HCEC 1CT (cell line): ENCODE data around the gene STRIP1.
A peak's percentile ranks its signal among the peaks of the same experiment; 100 is the strongest.
"Not testable (repeated sequence)": the region's sequence is repeated elsewhere in the genome, so short reads cannot be mapped to it uniquely, and the experiment has no call there.

ENCODE experiments used
- DNase-seq: peaks from one replicate; pipeline ENCODE4 v3.0.0-alpha.2; 2017

The STRIP1 gene

DNA sequence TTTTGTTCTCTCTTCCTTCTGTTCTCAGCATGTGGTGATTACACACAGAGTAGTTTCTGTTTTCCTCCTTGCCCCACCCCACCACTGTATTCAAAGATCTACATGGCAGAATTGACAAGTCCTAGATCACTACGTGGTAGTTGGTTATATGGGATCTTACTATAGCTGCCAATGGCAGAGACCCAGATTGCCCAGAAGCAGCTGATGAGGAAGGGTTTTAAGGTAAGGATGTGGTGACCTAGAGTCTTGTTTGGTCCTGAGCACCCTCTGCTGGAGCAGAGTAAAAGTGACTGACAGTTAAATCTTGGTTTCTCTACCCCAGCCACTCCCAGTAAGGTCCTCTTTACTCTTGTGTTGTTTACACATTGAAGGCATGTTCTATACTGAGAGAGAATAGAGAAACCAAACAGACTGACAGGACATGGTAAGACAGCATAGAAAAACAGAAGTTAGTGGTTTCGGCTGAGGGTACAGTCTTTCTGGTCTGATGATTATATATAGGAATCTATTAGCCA lies 22.8 kb upstream of the STRIP1 start:
- DNase-seq = peak; percentile 55

DNA sequence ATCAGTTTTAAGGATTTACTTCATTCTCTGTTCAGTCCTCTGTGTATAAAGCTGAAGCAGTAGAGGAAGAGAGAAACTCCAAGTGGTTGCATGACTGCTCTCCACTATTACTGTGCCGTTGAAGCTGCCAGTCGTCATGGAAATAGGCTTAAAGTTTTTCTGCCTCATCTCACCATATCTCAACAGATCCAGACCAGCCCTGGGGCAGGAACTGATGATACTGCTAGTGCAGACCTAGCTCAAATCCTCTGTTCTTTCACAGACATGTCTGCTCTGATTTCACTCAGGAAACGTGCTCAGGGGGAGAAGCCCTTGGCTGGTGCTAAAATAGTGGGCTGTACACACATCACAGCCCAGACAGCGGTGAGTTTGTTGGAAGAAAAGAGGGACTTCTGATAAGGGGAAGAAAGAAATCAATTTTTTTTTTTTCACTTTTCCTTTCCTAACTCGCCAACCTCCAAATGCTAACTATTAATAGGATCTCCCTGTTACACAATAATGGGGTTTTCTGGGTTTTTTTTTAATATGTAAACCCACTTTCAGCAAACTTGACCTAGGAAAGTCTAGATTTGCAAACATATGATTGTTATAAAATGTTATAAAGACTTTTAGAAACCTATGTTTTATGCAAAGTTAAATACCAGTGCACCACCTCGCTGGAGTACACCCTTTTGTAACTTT lies 22.2 kb upstream of the STRIP1 start:
- no peak for DNase-seq

- no peak for DNase-seq
Observed at GRCh38 chr1:110017792-110018191, 16.6 kb upstream of the STRIP1 start.

DNA sequence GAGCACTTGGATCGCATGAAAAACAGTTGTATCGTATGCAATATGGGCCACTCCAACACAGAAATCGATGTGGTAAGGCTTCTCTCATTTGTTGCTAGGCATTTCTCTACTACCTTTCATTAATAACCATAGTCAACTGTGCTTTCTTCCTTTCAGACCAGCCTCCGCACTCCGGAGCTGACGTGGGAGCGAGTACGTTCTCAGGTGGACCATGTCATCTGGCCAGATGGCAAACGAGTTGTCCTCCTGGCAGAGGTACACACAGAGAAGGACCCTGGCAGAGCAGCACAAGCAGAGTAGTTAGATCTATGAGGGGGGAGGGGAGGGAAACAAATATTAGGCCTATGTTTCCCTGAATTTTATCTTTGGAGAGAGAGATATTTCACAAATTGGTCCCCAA lies 16.0 kb upstream of the STRIP1 start:
- no peak for DNase-seq

GRCh38 chr1:110019770-110020169 lies 14.7 kb upstream of the STRIP1 start:
- no peak for DNase-seq

DNA sequence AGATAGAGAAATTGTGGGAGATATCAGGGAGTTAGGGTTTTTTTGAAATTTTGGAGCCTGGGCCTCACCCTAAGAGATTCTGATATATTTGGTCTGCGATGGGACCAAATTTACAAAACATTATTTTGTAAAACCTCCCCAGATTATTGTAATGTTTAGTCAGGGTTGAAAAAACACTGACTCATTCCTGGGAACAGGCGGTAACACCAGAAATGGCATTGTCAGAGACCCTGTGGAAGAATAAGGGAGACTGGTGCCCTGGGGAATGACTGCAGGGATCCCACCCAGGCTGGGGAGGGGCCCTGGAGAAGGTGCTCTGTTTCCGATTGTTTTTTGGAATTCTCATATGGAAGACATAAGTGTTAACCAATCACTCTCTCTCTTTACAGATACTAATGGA lies 13.1 kb upstream of the STRIP1 start:
- DNase-seq = no peak

DNA sequence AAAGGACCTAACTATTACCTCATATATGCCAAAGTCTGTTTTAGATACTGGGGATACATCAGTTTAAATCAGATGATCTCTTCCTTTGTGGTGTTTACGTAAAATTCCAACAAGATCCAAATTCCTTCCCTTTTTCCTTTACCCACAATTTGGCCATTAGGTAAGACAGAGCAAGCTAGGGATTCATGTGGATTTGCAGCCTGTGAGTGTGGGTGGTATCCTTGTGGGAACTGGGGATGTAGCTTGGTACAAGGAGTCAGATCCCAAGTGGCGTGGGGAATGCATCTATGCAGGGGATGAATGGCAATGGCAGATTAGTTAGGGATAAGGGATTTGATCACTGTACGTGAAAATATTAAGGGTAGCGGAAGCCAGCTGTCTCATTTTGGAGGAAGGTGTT lies 9.8 kb upstream of the STRIP1 start:
- DNase-seq = no peak

DNA sequence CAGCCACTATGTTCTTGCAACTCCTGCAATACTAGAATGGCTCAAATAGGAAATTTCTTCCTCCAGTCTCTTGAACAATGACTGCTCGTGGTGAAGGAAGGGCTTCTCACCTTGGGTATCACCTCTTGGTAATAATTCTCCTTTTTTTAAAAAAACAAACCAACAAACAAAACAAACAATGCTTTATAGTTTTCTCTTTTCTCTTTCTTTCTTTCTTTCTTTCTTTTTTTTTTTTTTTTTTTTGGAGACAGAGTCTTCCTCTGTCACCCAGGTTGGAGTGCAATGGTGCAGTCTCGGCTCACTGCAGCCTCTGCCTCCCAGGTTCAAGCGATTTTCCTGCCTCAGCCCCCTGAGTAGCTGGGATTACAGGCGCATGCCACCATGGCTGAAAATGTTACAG lies 3.7 kb upstream of the STRIP1 start:
- not testable (repeated sequence) for DNase-seq

DNA sequence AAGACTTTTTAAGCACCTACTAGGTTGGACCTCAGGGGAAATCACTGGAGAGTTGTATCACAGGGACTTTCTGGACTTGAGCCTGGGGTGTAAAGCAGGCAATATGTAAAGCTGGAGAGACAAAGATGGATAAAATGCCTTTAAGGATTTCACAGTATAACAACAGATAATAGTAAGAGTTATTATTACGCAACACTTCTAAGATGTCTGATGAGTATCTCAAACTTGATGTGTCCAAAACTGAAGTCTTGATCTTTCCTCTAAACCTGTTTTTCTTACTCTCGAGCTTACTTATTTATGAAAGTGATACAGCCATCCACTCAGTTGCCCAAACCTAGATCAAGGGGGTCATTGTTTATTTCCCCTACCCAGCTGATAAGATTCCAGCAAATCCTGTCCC lies 2.1 kb upstream of the STRIP1 start:
- no peak for DNase-seq

DNA sequence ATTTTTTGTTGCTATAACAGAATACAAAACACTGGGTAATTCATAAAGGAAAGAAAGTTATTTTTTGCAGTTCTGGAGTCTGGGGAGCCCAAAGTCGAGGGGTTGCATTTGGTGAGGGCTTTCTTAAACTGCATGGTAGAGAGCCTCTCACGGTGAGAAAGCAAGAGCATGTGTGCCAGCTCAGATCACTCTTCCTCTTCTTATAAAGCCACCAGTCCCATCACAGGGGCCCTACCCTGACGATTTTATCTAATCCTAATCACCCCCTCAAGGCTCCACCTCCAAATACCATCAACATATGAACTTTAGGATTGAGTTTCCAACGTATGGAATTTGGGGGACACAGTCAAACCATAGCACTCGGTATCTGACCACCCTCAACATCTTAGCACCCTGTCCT lies 1.0 kb upstream of the STRIP1 start:
- no peak for DNase-seq

DNA sequence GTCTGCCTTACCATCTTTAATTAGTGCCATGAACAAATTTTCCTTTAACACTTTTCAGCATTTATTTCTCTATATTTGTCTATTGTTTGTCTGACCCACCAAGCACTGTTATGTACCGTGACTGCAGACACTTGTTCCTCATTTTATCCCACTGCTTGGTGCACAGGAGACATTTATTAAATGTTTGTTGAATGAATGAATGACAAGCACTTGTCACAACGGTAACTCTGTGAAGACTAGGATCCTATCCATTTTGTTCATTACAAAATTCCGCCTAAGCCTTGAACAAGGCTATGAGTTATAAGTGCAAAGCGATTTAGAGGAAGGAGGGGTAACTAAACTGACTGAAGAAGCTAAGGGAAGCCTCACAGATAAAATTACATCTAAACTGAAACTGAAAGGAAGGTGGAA lies 379 bp upstream of the STRIP1 start:
- DNase-seq = no peak

DNA sequence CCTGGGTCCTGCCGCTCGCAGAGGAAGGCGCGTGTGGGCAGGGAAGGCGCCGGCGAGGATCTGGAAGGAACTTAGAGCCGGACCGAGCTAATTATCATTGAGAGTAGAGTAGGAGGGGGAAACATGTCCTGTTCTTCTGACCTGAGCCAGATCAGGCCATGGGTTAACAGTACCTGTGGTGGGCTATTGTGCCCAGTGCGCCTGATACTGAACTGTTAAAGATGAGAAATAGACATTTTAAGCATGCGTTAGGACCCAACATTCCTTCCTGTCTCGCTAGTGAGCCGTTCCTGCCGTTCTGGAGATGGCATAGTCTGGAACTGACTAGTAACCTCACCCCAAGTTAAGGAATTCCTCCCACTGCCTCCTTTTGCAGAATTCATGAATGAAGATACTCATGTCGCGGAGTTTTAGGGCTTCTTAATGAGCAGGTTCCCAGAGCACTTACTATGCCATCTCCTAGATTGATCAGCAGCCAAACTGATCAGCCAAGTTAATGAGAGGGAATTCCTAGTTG lies 870 bp downstream of the STRIP1 start:
- peak; percentile 29 for DNase-seq

DNA sequence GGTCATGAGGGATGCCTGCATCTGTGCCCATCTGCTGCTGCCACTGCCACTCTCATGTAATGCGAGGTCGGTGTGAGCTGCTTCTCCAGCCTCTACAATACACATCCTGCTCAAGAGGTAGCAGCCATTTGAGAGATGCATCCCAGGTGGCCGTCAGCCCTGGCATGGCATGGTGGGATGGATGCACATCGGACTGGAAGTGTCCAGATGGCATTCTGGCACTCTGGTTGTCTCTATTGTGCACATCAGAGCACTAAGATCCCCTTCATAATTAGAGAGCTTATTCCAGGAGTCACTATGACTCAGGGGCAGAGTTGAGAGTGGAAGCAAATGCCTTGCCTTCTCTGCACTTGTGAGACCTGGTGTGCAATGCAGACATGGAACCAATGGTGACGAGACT lies 3.8 kb downstream of the STRIP1 start:
- no peak for DNase-seq

DNA sequence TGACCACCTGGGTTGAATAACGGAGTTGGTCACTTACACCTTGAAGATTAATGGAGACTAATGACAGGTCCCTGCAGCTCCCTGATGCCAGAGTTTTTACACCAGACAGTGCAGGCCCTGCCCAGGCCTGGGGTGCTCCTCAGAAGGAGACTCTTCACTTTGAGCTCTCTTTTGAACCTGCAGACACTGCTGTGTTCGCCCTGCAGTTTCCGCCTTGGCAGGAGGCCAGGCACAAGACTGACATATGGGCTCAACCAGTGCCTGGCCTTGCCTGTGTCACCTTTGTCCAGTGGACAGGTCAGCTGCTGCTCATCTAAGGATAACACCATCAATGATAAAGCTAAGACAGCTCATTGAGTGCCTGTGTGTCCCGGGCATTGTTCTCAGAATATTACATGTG lies 5.2 kb downstream of the STRIP1 start:
- no peak for DNase-seq

- DNase-seq = no peak
Observed at GRCh38 chr1:110040548-110040947, 6.1 kb downstream of the STRIP1 start.

GRCh38 chr1:110043016-110043415 lies 8.6 kb downstream of the STRIP1 start:
- DNase-seq = no peak

- no peak for DNase-seq
Observed at GRCh38 chr1:110047463-110047862, 13.0 kb downstream of the STRIP1 start.

DNA sequence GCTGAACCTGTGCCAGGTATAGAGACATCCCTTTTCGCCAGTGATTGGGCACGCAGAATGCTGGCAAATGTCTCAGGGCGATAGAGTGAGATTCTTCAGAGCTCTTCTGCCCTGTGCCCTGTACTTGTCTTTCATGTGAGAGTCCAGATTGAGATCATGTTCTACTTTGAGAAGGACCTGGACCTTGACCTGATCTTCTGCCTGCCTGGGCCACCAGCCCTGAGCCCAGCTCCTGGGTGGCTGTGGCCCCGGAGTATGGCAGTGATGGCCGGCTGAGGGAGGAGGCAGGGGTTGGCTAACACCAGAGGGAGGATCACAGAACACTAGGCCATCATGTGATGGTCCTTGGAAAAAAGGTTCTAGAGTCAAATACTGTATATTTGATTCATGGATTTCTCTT lies 13.8 kb downstream of the STRIP1 start:
- DNase-seq = no peak

- no peak for DNase-seq
Observed at GRCh38 chr1:110048923-110049601, 14.6 kb downstream of the STRIP1 start.

GRCh38 chr1:110049801-110050601 lies 15.6 kb downstream of the STRIP1 start:
- no peak for DNase-seq

DNA sequence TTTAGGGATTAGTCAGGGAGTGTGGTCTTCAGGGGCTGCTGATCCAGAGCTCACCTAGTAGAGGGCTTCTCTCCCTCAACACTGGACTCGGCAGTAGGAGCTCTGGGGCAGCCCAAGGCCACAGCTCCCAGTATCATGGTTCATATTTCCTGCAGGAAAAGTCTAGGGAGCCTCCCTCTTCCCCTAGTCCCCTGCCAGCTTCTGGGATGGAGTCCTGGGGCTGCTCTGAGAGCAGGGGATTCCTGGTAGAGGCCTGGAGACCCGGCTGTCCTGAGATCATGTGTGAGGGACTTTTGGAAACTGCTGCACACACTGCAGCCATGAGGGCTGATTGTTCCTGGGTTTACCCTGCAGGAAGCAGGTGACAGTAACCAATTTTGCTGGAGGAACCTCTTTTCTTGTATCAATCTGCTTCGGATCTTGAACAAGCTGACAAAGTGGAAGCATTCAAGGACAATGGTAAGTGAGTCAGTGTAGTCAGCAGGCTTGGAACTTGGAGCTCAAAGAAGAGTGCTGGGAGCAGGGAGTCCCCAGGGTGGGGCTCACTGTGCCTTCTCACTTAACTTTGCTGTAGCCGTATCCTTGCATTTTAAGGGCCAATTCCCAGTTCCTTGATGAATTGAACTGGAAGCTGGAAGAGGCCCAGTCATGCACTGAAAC lies 16.3 kb downstream of the STRIP1 start:
- no peak for DNase-seq

- no peak for DNase-seq
Observed at GRCh38 chr1:110051262-110051648, 16.8 kb downstream of the STRIP1 start.
